ENCODE data around the gene NKD2.
A peak's percentile ranks its signal among the peaks of the same experiment; 100 is the strongest.

Gene NKD2

DNA sequence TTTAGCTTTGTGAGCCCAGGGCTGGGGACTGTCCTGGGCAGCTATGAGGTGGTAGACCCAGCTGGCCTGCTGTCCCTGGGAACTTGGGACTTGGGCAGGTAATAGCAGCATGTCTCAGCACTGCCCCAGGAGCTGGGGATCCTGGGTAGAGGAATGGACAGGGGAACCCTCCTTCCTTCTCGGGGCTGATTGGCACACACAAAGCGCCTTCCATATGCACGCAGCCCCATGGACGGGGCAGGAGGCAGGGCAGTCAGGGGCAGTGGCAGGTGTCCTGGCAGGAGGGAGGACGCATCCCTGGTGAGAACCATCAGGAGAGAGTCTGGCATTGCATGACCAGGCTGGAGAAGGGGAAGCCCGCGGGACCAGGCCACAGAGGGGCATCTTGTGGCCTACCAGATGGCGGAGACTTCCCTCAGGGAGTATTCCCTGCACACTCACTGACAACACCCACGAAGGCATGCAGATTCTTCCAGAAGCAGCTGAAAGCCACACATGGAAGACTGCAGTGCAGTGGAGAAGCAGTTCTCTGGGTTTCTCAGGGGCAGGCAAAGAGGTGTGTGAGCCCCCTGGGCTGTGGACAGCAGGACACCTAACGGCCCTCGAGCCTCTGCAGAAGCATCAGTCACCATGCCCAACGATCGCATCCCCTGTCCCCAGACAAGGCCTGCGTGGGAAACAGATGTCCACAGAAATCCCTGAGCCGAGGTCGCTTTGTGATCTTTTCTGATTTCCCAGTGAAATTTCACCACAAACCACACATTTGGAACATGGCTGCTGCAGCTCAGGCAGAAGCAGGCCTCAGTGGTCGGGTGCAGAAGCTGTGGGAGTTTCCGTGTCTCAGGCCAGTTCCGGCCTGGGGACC is 7.0 kb upstream of the NKD2 start:
- H3K79me2 ChIP-seq (ENCODE audit: insufficient read depth, low read length), result peaks cover 3% of the 10 kb centered on the region
- no peak overlapping the region for H2AFZ ChIP-seq (ENCODE audit: low read length)
- H3K4me2 ChIP-seq (ENCODE audit: low read depth, low read length, poor library complexity, severe bottlenecking), result no peak overlapping the region
- peaks cover 35% of the 10 kb centered on the region for H3K4me1 ChIP-seq (ENCODE audit: insufficient read depth, low read length, poor library complexity, severe bottlenecking)
- no peaks in the 10 kb centered on the region for H3K27me3 ChIP-seq (ENCODE audit: insufficient read depth, low read length, poor library complexity, severe bottlenecking)
- no peaks in the 10 kb centered on the region for H3K9me2 ChIP-seq (replicated peaks; ENCODE audit: low read depth, low read length)
- no peaks in the 10 kb centered on the region for H4K20me1 ChIP-seq (ENCODE audit: insufficient read depth, low read length, poor library complexity, severe bottlenecking)
- H3K4me3 ChIP-seq (ENCODE audit: low read length, poor library complexity, severe bottlenecking), result no peak overlapping the region
- H3F3A ChIP-seq (ENCODE audit: low read depth), result 0 out of 2 replicates have a peak, but pooled peaks cover 3% of the 10 kb centered on the region
- no peaks in the 10 kb centered on the region for H3K36me3 ChIP-seq (ENCODE audit: insufficient read depth, low read length)
- no peak overlapping the region for H3K9ac ChIP-seq (ENCODE audit: low read depth, low read length, poor library complexity, severe bottlenecking)
- TF ChIP-seq, protein P1, sequence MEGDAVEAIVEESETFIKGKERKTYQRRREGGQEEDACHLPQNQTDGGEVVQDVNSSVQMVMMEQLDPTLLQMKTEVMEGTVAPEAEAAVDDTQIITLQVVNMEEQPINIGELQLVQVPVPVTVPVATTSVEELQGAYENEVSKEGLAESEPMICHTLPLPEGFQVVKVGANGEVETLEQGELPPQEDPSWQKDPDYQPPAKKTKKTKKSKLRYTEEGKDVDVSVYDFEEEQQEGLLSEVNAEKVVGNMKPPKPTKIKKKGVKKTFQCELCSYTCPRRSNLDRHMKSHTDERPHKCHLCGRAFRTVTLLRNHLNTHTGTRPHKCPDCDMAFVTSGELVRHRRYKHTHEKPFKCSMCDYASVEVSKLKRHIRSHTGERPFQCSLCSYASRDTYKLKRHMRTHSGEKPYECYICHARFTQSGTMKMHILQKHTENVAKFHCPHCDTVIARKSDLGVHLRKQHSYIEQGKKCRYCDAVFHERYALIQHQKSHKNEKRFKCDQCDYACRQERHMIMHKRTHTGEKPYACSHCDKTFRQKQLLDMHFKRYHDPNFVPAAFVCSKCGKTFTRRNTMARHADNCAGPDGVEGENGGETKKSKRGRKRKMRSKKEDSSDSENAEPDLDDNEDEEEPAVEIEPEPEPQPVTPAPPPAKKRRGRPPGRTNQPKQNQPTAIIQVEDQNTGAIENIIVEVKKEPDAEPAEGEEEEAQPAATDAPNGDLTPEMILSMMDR (conservative IDR thresholded peaks at IDR 0.05; ENCODE audit: low read length), result no peak
- no peak for TF ChIP-seq EZH2phosphoT487 (IDR thresholded peaks at IDR 0.05; ENCODE audit: borderline replicate concordance)
- no peaks in the 10 kb centered on the region for H3K9me3 ChIP-seq (ENCODE audit: insufficient read depth, low read depth, low read length)

DNA sequence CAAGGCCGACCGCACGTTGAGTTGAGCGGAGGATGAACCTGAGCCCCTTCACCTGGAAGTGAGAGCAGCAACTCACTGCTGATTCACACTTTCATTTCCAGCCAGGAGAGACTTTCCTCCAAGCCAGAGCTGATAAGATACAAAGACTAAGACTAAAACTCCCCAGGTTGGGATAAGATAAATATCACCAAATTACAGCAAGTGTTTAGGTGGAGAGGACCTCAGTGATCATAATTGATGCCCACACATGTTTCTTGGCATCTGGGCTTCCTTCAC is 6.4 kb upstream of the NKD2 start:
- H3K79me2 ChIP-seq (ENCODE audit: insufficient read depth, low read length), result no peaks in the 10 kb centered on the region

DNA sequence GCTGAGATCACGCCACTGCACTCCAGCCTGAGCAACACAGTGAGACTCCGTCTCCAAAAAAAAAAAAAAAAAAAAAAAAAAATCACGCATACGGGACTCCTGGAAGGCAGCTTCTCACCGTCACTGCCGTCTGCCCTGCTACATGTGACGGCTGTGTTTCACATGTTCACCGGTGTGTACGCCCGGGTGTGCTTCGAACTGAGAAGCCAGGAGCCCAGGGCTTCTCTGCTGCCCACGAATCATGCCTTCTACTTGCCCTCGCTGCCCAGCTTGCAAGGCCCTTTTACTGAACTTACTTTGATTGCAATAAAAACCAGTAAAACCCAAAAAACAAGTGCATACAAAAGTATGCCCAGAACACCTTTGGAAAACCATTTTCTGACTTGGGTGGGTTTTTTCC is 5.8 kb upstream of the NKD2 start:
- no peak overlapping the region for H3K4me3 ChIP-seq (ENCODE audit: low read length, poor library complexity, severe bottlenecking)
- no peak overlapping the region for H2AFZ ChIP-seq (ENCODE audit: low read length)
- no peaks in the 10 kb centered on the region for H3K9me2 ChIP-seq (replicated peaks; ENCODE audit: low read depth, low read length)
- H4K20me1 ChIP-seq (ENCODE audit: insufficient read depth, low read length, poor library complexity, severe bottlenecking), result no peaks in the 10 kb centered on the region
- peaks cover 36% of the 10 kb centered on the region for H3K4me1 ChIP-seq (ENCODE audit: insufficient read depth, low read length, poor library complexity, severe bottlenecking)
- no peaks in the 10 kb centered on the region for H3K27me3 ChIP-seq (ENCODE audit: insufficient read depth, low read length, poor library complexity, severe bottlenecking)
- H3F3A ChIP-seq (ENCODE audit: low read depth), result 0 out of 2 replicates have a peak, but pooled peaks cover 3% of the 10 kb centered on the region
- H3K4me2 ChIP-seq (ENCODE audit: low read depth, low read length, poor library complexity, severe bottlenecking), result peak overlapping the region; percentile 77
- H3K36me3 ChIP-seq (ENCODE audit: insufficient read depth, low read length), result no peaks in the 10 kb centered on the region
- no peak overlapping the region for H3K9ac ChIP-seq (ENCODE audit: low read depth, low read length, poor library complexity, severe bottlenecking)
- no peak for TF ChIP-seq EZH2phosphoT487 (IDR thresholded peaks at IDR 0.05; ENCODE audit: borderline replicate concordance)
- TF ChIP-seq, protein P1 (conservative IDR thresholded peaks at IDR 0.05; ENCODE audit: low read length), result no peak
- no peaks in the 10 kb centered on the region for H3K9me3 ChIP-seq (ENCODE audit: insufficient read depth, low read depth, low read length)
- H3K79me2 ChIP-seq (ENCODE audit: insufficient read depth, low read length), result no peaks in the 10 kb centered on the region

More for the DNA sequence above, 6.4 kb upstream of the NKD2 start:
- H3K4me2 ChIP-seq (ENCODE audit: low read depth, low read length, poor library complexity, severe bottlenecking), result no peak overlapping the region
- H2AFZ ChIP-seq (ENCODE audit: low read length), result no peak overlapping the region
- H4K20me1 ChIP-seq (ENCODE audit: insufficient read depth, low read length, poor library complexity, severe bottlenecking), result no peaks in the 10 kb centered on the region
- H3K9ac ChIP-seq (ENCODE audit: low read depth, low read length, poor library complexity, severe bottlenecking), result no peak overlapping the region
- H3K27me3 ChIP-seq (ENCODE audit: insufficient read depth, low read length, poor library complexity, severe bottlenecking), result no peaks in the 10 kb centered on the region
- peaks cover 36% of the 10 kb centered on the region for H3K4me1 ChIP-seq (ENCODE audit: insufficient read depth, low read length, poor library complexity, severe bottlenecking)
- H3K9me3 ChIP-seq (ENCODE audit: insufficient read depth, low read depth, low read length), result no peaks in the 10 kb centered on the region
- TF ChIP-seq EZH2phosphoT487 (IDR thresholded peaks at IDR 0.05; ENCODE audit: borderline replicate concordance), result no peak
- no peaks in the 10 kb centered on the region for H3K9me2 ChIP-seq (replicated peaks; ENCODE audit: low read depth, low read length)
- no peak overlapping the region for H3K4me3 ChIP-seq (ENCODE audit: low read length, poor library complexity, severe bottlenecking)
- H3F3A ChIP-seq (ENCODE audit: low read depth), result 0 out of 2 replicates have a peak, but pooled peaks cover 3% of the 10 kb centered on the region
- no peaks in the 10 kb centered on the region for H3K36me3 ChIP-seq (ENCODE audit: insufficient read depth, low read length)
